Gastrocnemius medialis (tissue), 4 donors: ENCODE results near the gene KCNMB4. TPM values are rescaled to one million over a fixed set of nuclear protein-coding genes. Genes with fewer than 3 reads are reported as not detected.

Experiments used
- ATAC-seq, 2 donors: fragments of 150-250 bp; one replicate each; pipeline ENCODE4 v1.9.1; 2016
- DNase-seq, 2 donors: peaks; one replicate each; pipeline ENCODE4 v3.0.0-alpha.2; 2019
- H3K27ac ChIP-seq, 4 donors: fragments of 200-600 bp; sonication (generic); 1 replicate in 1 of 4; 2 replicates in 3 of 4; pipeline ENCODE4 v1.5.1; 2016 to 2018; ENCODE audit warnings: mild to moderate bottlenecking in 2 of 4, moderate library complexity in 1 of 4
- H3K27me3 ChIP-seq, 3 donors: fragments of 200-600 bp; sonication (generic) in 2 of 3; 1 replicate in 1 of 3; 2 replicates in 2 of 3; pipeline versions ENCODE4 v1.5.1 to v1.6.0; 2016 to 2019; ENCODE audit warnings: mild to moderate bottlenecking in 1 of 3, moderate library complexity in 1 of 3
- H3K36me3 ChIP-seq, 2 donors: fragments of 200-600 bp; sonication (generic) in 1 of 2; one replicate each; pipeline ENCODE4 v1.5.1; 2017 to 2018
- H3K4me1 ChIP-seq, 2 donors: fragments of 200-600 bp; sonication (generic) in 1 of 2; one replicate each; pipeline ENCODE4 v1.5.1; 2016 to 2017; ENCODE audit warnings: mild to moderate bottlenecking in 2 of 2
- H3K4me3 ChIP-seq, 4 donors: fragments of 200-600 bp; sonication (generic) in 3 of 4; 1 replicate in 1 of 4; 2 replicates in 3 of 4; pipeline ENCODE4 v1.5.1; 2016 to 2019; ENCODE audit warnings: mild to moderate bottlenecking in 2 of 4
- H3K9me3 ChIP-seq, 3 donors: fragments of 200-600 bp; sonication (generic) in 2 of 3; 1 replicate in 1 of 3; 2 replicates in 2 of 3; pipeline ENCODE4 v1.5.1; 2016 to 2019
- CTCF ChIP-seq, 5 experiments: fragments of 450-650 bp in 3 of 5; fragments of 200-600 bp in 2 of 5; sonication (generic) in 2 of 5; IDR thresholded peaks in 4 of 5; conservative IDR thresholded peaks in 1 of 5; 1 replicate in 4 of 5; 2 replicates in 1 of 5; pipeline ENCODE4 v1.5.1; 2016 to 2019; ENCODE audit warnings: antibody characterized with exemption in 5 of 5, mild to moderate bottlenecking in 3 of 5, moderate library complexity in 3 of 5
- POLR2A ChIP-seq, 2 donors: fragments of 450-650 bp; IDR thresholded peaks; one replicate each; pipeline ENCODE4 v1.6.1; 2017; ENCODE audit warnings: antibody characterized with exemption in 2 of 2, mild to moderate bottlenecking in 2 of 2, moderate library complexity in 2 of 2
- in situ Hi-C, 4 donors: fragments of 200-750 bp; cut with MboI; loops; one replicate each; pipeline versions ENCODE4 v1.15.0 to v1.8.0; 2017; ENCODE audit warnings: low sequenced_read_pairs in 4 of 4
- intact Hi-C: fragments of 100-400 bp; cut with DNase I; formaldehyde crosslinking; loops from one replicate; pipeline ENCODE4 v1.15.1; 2023; ENCODE audit warnings: low total_unique reads
- total RNA-seq, 4 donors: library from RNA; depleted of rRNA; stranded (reverse); fragments of >200 nt; gene quantifications; one replicate each; pipeline versions ENCODE4 v1.1.0 to v1.2.3, GENCODE V29; 2016

The KCNMB4 gene
- total RNA-seq, 4 donors from 2014 or later, result 0.71 to 1.4 (median 1.3) TPM

- in situ Hi-C loops, result no loop called here
- Histone ChIP-seq H3K4me1 (no peaks in the 10 kb centered on the region), H3K36me3 (no peaks in the 10 kb centered on the region), H3K27ac (no peak overlapping the region), H3K9me3 (no peaks in the 10 kb centered on the region), H3K27me3 (no peaks in the 10 kb centered on the region), H3K4me3 (no peak overlapping the region)
- ATAC-seq, result no peak
- intact Hi-C loops, result no loop called here
- DNase-seq, result no peak
- TF ChIP-seq POLR2A (IDR thresholded peaks at IDR 0.05), result no peak
- TF ChIP-seq CTCF (IDR thresholded peaks at IDR 0.05 in 4 of 5, conservative IDR thresholded peaks at IDR 0.05 in 1 of 5), result no peak
These were observed 52.0 kb downstream of the KCNMB4 start for GRCh38 chr12:70418101-70418500.

GRCh38 chr12:70422631-70423030 is 56.5 kb downstream of the KCNMB4 start:
- Histone ChIP-seq H3K4me3 (no peak overlapping the region), H3K9me3 (no peaks in the 10 kb centered on the region), H3K27ac (no peak overlapping the region), H3K36me3 (no peaks in the 10 kb centered on the region), H3K4me1 (no peaks in the 10 kb centered on the region), H3K27me3 (no peaks in the 10 kb centered on the region)
- no peak for TF ChIP-seq CTCF (IDR thresholded peaks at IDR 0.05 in 4 of 5, conservative IDR thresholded peaks at IDR 0.05 in 1 of 5)
- TF ChIP-seq POLR2A (IDR thresholded peaks at IDR 0.05), result no peak
- in situ Hi-C loops, result no loop called here
- DNase-seq, result no peak
- intact Hi-C loops, result no loop called here
- ATAC-seq, result no peak

- H3K27me3 ChIP-seq, result no peaks in the 10 kb centered on the region
- no peaks in the 10 kb centered on the region for H3K9me3 ChIP-seq
- ATAC-seq (no peak), DNase-seq (no peak)
- no peaks in the 10 kb centered on the region for H3K36me3 ChIP-seq
- no peak overlapping the region for H3K4me3 ChIP-seq
- H3K4me1 ChIP-seq, result no peaks in the 10 kb centered on the region
- TF ChIP-seq CTCF (IDR thresholded peaks at IDR 0.05 in 4 of 5, conservative IDR thresholded peaks at IDR 0.05 in 1 of 5), result no peak
- no peak for TF ChIP-seq POLR2A (IDR thresholded peaks at IDR 0.05)
- in situ Hi-C loops, result no loop called here
- intact Hi-C loops, result no loop called here
- no peak overlapping the region for H3K27ac ChIP-seq
These were observed 60.5 kb downstream of the KCNMB4 start for GRCh38 chr12:70426620-70427019.

GRCh38 chr12:70427611-70428010 is 61.5 kb downstream of the KCNMB4 start:
- no peak for ATAC-seq
- H3K36me3 ChIP-seq, result no peaks in the 10 kb centered on the region
- H3K9me3 ChIP-seq, result no peaks in the 10 kb centered on the region
- TF ChIP-seq POLR2A (IDR thresholded peaks at IDR 0.05) (no peak), CTCF (IDR thresholded peaks at IDR 0.05 in 4 of 5, conservative IDR thresholded peaks at IDR 0.05 in 1 of 5) (no peak)
- intact Hi-C loops, result no loop called here
- H3K4me3 ChIP-seq, result no peak overlapping the region
- in situ Hi-C loops, result no loop called here
- H3K27me3 ChIP-seq, result no peaks in the 10 kb centered on the region
- H3K27ac ChIP-seq, result no peak overlapping the region
- no peaks in the 10 kb centered on the region for H3K4me1 ChIP-seq
- DNase-seq, result no peak

GRCh38 chr12:70430400-70430799 is 64.3 kb downstream of the KCNMB4 start:
- intact Hi-C loops, result no loop called here
- ATAC-seq (no peak), DNase-seq (no peak)
- Histone ChIP-seq H3K27me3 (no peaks in the 10 kb centered on the region), H3K4me3 (no peak overlapping the region), H3K4me1 (no peaks in the 10 kb centered on the region), H3K9me3 (no peaks in the 10 kb centered on the region), H3K27ac (no peak overlapping the region), H3K36me3 (no peaks in the 10 kb centered on the region)
- TF ChIP-seq CTCF (IDR thresholded peaks at IDR 0.05 in 4 of 5, conservative IDR thresholded peaks at IDR 0.05 in 1 of 5), result no peak
- no peak for TF ChIP-seq POLR2A (IDR thresholded peaks at IDR 0.05)
- in situ Hi-C loops, result no loop called here
